ENCODE results near the gene NCOA3. TPM values are rescaled to one million over a fixed set of nuclear protein-coding genes. Genes with fewer than 3 reads are reported as not detected.

NCOA3 gene
- polyA plus RNA-seq, 1 of the 3 experiments (the other 2 are of a cell fraction): 5.8 TPM

DNA sequence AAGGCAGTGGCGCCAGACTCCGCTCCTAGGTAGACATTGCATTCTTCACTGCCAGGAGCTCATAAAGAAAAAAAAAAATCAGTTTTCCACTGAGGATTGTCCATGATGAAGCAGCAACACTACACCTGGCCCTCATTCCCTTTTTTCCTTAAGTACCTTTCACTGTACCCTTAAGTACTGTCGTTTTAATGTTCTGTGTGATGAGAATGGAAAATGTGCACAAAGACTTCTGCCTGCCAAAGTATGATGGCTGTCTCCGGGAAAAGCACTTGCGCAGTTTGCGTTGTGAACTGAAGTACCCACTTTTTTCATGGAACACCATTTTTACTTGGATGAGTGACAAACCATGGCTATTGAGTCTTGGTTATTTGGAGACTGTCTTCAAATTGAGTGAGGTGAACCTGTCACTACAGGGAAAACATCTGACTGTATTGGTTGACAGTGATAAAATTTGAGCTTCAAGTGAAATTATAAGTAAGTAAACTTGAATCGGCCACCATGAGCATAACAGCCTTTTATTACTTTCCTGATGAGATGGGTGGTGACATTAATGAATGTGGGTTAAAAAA is 104.8 kb downstream of the NCOA3 start:
- peaks cover 20% of the 10 kb centered on the region for H3F3A ChIP-seq (replicated peaks; ENCODE audit: insufficient read depth)
- H3K36me3 ChIP-seq (replicated peaks in 1 of 2; ENCODE audit: control insufficient read depth in 1 of 2, insufficient read depth in 2 of 2, low read length in 1 of 2): no peaks in the 10 kb centered on the region
- H3K9ac ChIP-seq: no peak overlapping the region
- H3K9me3 ChIP-seq: no peaks in the 10 kb centered on the region
- H3K4me2 ChIP-seq: peak overlapping the region; percentile 35; the same call in 1 of the 2 replicates
- WGBS (ENCODE audit: low lambda C conversion rate): 90% methylated on average over 7 of the region's 7 CpGs
- TF ChIP-seq FOXJ3 (CRISPR knock-in tag; IDR thresholded peaks at IDR 0.05): no peak
- TF ChIP-seq, protein P1, sequence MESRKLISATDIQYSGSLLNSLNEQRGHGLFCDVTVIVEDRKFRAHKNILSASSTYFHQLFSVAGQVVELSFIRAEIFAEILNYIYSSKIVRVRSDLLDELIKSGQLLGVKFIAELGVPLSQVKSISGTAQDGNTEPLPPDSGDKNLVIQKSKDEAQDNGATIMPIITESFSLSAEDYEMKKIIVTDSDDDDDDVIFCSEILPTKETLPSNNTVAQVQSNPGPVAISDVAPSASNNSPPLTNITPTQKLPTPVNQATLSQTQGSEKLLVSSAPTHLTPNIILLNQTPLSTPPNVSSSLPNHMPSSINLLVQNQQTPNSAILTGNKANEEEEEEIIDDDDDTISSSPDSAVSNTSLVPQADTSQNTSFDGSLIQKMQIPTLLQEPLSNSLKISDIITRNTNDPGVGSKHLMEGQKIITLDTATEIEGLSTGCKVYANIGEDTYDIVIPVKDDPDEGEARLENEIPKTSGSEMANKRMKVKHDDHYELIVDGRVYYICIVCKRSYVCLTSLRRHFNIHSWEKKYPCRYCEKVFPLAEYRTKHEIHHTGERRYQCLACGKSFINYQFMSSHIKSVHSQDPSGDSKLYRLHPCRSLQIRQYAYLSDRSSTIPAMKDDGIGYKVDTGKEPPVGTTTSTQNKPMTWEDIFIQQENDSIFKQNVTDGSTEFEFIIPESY (IDR thresholded peaks at IDR 0.05; ENCODE audit: borderline replicate concordance, low read depth): no peak
- no peak for TF ChIP-seq RXRA (IDR thresholded peaks at IDR 0.05; ENCODE audit: borderline replicate concordance, low read depth)
- TF ChIP-seq FOXM1 (IDR thresholded peaks at IDR 0.05; ENCODE audit: low read depth): no peak
- no peak for TF ChIP-seq TCF12 (IDR thresholded peaks at IDR 0.05)
- no peak for TF ChIP-seq SMC3 (IDR thresholded peaks at IDR 0.05; ENCODE audit: low read depth, low read length)
- no peak for TF ChIP-seq NFIC (IDR thresholded peaks at IDR 0.05; ENCODE audit: borderline replicate concordance)
- TF ChIP-seq FOSL2 (IDR thresholded peaks at IDR 0.05; ENCODE audit: borderline replicate concordance, low read depth): no peak
- no peak for TF ChIP-seq RCOR1 (IDR thresholded peaks at IDR 0.05; ENCODE audit: low read length)
- TF ChIP-seq, protein P2, sequence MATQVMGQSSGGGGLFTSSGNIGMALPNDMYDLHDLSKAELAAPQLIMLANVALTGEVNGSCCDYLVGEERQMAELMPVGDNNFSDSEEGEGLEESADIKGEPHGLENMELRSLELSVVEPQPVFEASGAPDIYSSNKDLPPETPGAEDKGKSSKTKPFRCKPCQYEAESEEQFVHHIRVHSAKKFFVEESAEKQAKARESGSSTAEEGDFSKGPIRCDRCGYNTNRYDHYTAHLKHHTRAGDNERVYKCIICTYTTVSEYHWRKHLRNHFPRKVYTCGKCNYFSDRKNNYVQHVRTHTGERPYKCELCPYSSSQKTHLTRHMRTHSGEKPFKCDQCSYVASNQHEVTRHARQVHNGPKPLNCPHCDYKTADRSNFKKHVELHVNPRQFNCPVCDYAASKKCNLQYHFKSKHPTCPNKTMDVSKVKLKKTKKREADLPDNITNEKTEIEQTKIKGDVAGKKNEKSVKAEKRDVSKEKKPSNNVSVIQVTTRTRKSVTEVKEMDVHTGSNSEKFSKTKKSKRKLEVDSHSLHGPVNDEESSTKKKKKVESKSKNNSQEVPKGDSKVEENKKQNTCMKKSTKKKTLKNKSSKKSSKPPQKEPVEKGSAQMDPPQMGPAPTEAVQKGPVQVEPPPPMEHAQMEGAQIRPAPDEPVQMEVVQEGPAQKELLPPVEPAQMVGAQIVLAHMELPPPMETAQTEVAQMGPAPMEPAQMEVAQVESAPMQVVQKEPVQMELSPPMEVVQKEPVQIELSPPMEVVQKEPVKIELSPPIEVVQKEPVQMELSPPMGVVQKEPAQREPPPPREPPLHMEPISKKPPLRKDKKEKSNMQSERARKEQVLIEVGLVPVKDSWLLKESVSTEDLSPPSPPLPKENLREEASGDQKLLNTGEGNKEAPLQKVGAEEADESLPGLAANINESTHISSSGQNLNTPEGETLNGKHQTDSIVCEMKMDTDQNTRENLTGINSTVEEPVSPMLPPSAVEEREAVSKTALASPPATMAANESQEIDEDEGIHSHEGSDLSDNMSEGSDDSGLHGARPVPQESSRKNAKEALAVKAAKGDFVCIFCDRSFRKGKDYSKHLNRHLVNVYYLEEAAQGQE (IDR thresholded peaks at IDR 0.05; ENCODE audit: low read depth, low read length): no peak
- TF ChIP-seq JUND (IDR thresholded peaks at IDR 0.05): no peak
- no peak for TF ChIP-seq CHD2 (IDR thresholded peaks at IDR 0.05; ENCODE audit: low read length, partially characterized antibody)
- TF ChIP-seq RFX5 (IDR thresholded peaks at IDR 0.05; ENCODE audit: low read length): no peak
- TF ChIP-seq GATA2 (CRISPR knock-in tag; IDR thresholded peaks at IDR 0.05): no peak
- TF ChIP-seq, protein P3, sequence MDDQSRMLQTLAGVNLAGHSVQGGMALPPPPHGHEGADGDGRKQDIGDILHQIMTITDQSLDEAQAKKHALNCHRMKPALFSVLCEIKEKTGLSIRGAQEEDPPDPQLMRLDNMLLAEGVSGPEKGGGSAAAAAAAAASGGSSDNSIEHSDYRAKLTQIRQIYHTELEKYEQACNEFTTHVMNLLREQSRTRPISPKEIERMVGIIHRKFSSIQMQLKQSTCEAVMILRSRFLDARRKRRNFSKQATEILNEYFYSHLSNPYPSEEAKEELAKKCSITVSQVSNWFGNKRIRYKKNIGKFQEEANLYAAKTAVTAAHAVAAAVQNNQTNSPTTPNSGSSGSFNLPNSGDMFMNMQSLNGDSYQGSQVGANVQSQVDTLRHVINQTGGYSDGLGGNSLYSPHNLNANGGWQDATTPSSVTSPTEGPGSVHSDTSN (IDR thresholded peaks at IDR 0.05): no peak
- H3K4me3 ChIP-seq (ENCODE audit: low read depth in 2 of 2, low read length in 1 of 2): no peak overlapping the region
- no peak for DNase-seq
- H3K79me2 ChIP-seq (ENCODE audit: insufficient read depth): peaks cover 29% of the 10 kb centered on the region
- peaks cover 0 to 29% of the 10 kb centered on the region in 2 experiments; a peak in 3 of 4 replicates for H3K4me1 ChIP-seq (ENCODE audit: control insufficient read depth in 1 of 2, insufficient read depth in 2 of 2, low read depth in 1 of 2, low read length in 1 of 2)
- no peaks in the 10 kb centered on the region for H3K9me2 ChIP-seq
- ChIA-PET CTCF (no interaction called here), POLR2A (no interaction called here)
- no peaks in the 10 kb centered on the region for H3K27me3 ChIP-seq (ENCODE audit: insufficient read depth)
- no peaks in the 10 kb centered on the region for H4K20me1 ChIP-seq (ENCODE audit: insufficient read depth)
- no peak overlapping the region for H2AFZ ChIP-seq (ENCODE audit: low read depth)
- H3K27ac ChIP-seq (ENCODE audit: low read depth in 2 of 2, low read length in 1 of 2): peak overlapping the region in 1 of 2 experiments; percentile 62; a peak in 1 of 4 replicates

All from SK-N-SH (cell line).